Activated CD4-positive, alpha-beta T cell treated with anti-CD3 and anti-CD28 coated beads for 4 hours (primary cell): Measurements from ENCODE around the gene NPC2.
"Not testable (repeated sequence)": the region's sequence is repeated elsewhere in the genome, so short reads cannot be mapped to it uniquely, and the experiment has no call there.

Source experiments
- DNase-seq, 2 donors: peaks; one replicate each; pipeline ENCODE4 v3.0.0-alpha.2; 2020

NPC2 gene

DNA sequence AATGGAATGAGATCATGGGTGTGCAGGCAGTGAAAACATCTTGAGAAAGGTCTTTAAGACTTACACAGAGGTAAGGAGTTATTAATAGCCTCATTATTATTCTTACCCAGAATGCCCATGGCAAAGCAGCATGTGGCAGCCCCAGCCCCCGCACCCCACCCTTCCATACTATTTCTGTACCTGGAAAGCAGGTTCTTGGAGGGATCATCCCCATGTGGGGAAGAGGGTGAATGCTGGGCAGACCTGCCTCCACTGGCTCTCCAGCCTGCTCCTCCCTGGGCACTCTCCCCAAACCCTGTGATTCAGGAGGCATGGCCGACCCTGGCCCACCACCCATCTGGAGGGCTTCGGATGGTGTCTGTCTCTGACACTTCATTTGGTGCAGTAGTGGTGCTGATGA is 28.3 kb downstream of the NPC2 start:
- DNase-seq, result no peak

DNA sequence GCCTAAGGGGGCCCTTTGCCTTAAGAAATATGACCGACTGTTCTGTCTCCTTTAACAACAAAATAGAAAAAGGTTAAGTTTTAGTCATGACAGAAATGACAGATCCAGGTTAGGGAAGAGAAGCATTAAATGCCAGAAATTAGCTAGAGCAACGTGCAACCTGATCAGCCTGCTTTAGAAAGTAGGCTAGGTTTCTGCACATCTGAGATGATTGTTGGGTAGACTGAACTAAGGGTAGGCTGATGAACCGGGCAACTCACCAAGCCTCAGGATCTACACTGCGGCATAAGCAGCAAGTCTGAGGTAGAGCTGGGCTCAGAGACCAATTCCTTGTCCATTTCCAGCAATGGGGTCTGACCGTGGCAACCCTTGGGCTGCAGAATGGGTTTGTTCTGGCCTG is 29.4 kb downstream of the NPC2 start:
- DNase-seq, result no peak

DNA sequence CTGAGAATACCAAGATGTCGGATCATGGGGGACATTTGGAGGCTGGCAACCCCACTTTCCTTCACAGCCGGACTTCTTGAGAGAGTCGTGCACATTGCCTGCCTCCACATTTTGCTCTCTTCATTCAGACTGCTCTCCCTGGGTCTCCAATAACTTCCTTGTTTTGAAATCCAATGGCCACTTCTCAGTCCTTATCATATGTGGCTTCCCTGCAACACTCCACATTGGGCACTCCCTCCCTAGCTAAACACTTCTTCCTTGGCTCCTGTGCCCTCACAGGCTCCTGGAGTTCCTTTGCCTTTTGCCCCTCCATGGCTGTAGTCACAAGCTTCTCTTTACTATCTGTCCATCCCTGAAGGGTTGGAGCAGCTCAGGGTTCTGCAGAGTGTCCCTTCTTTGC is 30.1 kb downstream of the NPC2 start:
- DNase-seq, result no peak

DNA sequence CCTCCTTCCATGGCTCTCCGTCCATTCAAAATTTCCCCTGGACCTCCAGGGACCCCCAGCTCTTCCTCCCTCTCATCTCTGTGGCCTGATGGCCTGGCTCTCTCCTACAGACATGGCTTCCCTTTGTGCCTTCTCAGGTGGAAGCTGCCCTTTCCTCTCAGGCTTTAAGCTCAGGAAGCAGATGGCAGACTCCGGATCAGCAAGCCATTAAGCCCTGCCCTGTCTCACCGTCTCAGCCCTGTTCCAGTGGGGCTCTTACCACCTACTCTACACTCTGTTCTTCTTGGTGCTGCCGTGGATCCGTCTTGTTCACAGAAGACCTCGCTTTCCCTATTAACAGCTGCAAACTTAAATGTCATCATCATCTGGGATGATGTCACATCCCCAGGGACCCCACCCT is 33.1 kb downstream of the NPC2 start:
- DNase-seq, result no peak

DNA sequence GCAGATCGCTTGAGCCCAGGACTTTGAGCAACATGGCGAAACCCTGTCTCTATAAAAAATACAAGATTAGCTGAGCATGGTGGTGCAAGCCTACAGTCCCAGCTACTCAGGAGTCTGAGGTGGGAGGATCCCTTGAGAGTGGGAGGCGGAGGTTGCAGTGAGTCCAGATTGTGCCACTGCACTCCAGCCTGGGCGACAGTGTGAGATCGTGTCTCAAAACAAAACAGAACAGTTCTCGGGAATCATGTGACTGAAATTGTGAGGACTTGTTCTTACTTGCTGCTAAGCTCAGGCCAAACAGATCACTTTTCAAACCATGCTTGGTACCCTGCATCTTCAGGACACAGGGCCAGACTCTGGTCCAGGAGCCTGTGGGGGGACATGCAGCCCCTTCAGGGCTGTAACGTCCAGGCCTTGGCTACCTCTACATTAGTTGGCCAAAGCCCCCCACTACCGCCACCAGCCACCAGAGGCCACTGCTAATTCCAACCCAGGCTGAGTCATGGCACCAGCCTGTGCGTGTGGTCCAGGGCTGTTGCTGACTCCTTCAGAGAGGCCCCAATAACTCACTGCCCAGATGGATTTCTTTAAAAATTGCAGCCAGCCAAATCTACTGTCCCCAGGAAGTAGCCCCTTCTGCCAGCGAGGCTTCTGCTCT is 33.7 kb downstream of the NPC2 start:
- peak; percentile 6 to 14 for DNase-seq

DNA sequence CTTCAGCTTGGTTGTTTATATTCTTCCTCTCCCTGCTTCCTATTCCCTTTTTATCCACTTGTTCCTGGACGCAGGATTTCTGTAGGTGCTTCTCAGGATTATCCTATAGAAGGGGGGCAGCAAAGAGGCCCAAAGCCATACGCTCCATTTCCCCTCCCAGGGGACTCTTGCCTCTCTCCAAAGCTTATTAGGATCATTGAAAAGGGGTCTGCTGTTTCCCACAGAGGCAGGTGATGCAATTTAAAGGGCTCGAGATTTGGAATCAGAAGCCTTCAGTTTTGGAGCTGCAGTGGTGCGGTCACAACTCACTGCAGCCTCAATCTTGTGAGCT is 35.6 kb downstream of the NPC2 start:
- no peak for DNase-seq

DNA sequence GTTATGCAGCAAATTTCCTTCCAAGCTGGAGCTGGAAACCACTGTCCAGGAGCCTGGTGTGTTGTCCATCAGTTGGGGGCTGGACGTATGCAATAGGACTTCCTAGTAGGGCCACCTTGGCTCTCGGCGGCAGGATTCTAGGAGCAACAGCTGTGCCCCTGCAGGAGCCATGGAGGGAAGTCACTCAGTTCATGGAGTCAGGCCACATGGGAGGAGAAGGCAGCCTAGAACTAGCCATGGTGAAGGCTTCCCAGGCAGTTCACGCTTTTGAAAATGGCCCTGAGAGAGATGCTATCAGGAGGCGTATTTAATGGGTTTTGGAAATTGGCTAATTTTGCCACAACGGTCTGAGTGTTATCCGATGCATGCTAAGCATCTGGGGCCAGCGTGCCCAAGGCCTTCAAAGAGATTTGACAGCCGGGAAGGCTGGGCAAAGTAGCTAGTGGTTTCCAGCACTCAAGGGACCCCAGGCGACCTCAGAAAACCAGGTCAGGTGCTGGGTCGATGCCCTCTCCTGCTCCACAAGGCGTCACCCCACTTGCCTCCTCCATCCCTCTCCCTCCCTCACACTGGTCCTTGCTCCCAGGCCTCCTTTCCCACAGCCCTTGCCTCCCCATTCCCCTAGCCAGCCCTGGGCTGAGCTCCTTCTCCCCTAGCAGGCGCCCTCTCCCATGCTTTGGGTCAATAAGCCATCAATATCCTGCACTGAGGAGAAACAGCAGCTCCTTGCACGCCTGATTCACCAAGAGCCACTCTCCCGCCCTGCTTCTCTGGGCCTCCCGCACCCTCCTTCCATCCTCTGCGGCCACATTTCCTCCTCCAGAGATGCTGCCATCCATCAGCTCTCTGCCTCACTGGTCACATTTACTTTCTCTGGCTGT is 36.2 kb downstream of the NPC2 start:
- DNase-seq, result no peak

DNA sequence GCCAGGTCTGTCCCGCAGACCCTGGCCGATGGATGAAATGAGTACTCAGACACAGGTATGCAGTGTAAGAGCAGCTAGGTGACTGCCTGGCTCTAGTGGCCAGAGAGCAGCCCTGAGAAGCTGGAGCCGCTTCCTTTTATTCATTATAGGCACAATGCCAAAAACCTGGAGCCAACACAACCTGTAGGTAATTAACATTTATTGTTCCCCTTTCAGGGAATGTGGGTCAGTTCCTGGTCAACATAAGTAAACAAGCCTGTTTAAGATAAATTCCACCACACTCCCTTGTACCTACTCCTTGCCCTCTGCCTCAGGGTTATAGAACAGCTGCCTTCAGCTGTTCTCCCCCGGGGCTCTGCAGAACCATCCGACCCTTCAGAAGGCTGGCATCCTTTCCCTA is 38.7 kb downstream of the NPC2 start:
- DNase-seq, result not testable (repeated sequence)

DNA sequence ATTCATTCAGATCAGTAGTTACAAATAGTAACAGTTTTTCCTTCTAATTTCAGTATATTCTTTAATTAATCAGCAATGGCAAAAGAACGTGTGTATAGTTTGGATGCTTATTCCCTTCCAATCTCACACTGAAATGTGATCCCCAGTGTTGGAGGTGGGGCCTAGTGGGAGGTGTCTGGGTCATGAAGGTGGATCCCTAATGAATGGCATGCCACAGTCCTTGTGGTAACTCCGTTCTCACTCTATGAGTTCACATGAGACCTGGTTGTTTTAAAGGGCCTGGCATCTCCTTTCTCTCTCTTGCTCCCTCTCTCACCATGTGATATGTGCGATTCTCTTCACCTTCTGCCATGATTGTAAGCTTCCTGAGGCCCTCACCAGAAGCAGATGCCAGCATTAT is 48.2 kb downstream of the NPC2 start:
- DNase-seq, result no peak

DNA sequence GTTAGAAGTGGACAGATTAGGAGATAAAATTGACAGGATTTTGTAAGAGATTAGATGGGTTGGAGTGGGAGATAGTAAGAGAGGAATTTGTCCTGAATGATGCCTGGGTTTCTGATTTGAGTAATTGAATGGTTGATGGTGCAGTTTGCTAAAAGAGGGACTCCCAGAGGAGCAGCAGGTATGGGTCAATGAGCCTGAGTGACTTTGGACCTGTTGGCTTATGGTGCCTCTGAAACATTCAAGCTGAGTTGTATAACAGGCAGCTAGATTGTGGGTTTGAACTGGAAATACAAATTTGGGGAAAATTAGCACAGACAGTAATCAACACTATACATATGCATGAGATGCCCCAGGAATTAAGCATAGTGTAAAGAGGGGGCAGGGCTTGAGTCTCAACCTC is 50.3 kb downstream of the NPC2 start:
- no peak for DNase-seq

DNA sequence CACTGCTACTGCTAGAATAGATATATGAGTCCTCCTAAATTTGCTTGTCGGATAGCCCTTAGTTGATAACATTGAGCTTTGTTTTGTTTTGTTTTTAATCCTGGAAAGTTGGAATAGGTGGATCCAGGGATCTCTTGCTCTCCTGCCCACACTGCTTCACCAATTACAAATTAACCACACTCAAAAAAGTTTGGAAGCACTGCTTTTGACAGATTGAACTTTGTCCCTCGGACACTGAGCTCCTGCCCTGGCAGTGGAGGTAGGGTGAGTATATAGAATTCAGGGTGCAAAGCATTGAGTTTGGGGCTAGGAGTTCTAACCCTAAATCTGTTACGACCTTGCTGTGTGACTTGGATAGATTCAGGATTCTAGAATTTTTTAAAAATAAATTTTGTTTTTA is 52.0 kb downstream of the NPC2 start:
- DNase-seq, result no peak

DNA sequence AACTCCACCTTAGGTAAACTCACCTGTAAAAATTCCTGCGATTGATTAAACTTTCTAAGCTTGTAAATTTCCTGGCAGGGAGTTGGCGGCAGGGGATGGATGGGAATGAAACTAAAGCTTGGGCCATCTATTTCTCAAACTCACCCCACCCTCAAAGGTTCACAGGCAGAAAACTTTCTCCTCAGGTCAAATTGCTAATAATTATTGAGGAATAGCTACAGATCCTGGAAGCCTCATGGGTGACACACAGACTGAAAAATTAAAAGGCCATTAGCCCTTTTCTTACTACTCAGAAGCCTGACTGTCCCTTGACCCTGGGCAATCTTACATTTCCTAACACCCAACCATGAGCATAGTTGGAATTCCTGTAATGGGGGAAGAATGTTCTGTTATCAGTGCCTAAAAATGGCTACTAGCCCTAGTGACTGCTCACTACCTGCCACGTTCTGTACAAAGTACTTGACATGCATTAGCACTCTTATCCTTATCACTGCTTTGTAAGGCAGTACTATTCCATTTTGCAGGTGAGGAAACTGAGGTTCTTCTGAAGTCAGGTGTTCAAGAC is 54.7 kb downstream of the NPC2 start:
- no peak for DNase-seq

DNA sequence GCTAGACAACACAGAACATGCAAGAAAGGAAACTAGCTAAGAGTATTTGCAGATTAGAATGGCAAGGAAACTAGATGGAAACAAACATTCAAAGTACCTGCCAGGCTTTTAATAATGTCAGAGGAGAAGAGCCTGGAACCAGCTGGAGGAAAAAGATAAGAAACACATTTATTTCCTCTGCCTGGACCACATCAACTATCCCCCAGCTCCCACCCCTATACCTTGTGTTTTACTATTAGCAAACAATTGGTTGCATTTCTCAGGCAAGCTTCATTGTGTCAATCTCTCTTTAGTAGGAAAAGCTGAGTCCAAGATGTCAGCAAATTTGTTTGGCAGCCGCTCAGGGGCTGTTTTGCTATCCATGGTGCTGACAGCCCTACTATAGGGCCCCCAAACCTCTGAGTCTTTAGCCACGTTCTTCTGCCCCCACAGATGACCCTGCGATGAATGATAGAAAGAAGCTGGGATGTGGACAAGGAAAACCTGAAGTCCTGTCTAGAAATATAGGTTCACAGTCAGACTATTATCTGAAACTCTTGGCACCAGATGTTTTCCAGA is 55.5 kb downstream of the NPC2 start:
- no peak for DNase-seq

DNA sequence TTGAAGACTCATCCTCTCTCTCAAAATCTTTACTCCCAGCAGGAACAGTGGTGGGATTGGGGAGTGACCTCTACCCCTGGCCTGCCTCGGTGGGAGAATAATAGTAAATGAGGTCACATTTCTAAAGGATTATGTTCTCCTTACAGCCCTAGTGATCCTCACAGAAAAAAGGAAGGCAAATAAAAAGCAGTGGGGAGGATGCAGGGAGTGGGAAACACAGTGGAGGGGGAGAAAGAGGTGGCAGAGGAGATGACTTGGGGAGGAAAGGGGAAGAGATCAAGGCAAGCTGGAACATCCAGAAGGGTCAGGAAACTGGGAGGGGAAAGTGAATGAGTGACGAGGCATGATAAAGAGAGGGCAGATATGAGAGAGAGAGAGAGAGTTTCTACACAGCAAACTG is 58.8 kb downstream of the NPC2 start:
- DNase-seq, result no peak

DNA sequence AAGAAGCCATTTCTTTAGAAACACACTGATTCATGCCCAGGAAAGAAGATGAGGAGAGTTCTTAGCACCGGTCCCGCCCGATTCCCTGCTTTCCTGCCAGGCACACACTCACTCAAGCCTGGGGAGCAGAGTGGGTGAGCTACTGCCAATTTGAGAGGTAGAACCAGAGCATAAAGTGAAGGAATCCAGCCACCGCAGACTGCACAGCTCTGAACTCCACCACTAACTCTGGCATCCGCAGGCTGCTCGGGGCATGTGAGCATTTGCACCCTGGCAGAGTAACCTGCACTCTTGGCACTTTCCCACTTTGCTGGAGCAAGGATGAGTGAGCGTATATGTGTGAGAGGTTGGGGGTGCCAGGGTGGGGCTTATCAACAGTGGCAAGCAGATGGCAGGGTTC is 63.1 kb downstream of the NPC2 start:
- no peak for DNase-seq
